Measurements from ENCODE around the gene POPDC3.

DNA sequence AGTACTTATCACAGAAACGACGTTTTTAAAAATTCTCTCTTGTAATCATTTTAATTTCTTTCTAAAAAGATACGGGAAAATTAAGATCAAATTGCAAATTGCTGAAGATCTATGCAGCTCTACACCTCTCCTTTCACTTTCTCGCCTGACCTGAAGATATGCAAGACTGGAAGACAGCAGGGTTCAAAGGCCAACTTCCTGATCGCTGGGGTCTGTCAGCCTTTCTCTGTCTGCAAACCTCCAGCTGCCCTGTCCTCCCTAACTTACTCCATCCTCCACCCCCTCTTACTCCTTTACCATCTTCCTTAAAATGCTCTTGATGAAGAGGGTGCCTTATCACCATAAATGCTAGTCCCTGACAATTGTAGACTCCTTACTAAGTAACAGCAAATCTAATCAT is 63.7 kb downstream of the POPDC3 start:
- TF ChIP-seq, protein P1, sequence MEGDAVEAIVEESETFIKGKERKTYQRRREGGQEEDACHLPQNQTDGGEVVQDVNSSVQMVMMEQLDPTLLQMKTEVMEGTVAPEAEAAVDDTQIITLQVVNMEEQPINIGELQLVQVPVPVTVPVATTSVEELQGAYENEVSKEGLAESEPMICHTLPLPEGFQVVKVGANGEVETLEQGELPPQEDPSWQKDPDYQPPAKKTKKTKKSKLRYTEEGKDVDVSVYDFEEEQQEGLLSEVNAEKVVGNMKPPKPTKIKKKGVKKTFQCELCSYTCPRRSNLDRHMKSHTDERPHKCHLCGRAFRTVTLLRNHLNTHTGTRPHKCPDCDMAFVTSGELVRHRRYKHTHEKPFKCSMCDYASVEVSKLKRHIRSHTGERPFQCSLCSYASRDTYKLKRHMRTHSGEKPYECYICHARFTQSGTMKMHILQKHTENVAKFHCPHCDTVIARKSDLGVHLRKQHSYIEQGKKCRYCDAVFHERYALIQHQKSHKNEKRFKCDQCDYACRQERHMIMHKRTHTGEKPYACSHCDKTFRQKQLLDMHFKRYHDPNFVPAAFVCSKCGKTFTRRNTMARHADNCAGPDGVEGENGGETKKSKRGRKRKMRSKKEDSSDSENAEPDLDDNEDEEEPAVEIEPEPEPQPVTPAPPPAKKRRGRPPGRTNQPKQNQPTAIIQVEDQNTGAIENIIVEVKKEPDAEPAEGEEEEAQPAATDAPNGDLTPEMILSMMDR (IDR thresholded peaks at IDR 0.05), result no peak
- no peak for TF ChIP-seq POLR2A (IDR thresholded peaks at IDR 0.05)

Data from adrenal gland (tissue), 5 donors.